Measurements from ENCODE around the gene FGF19.

FGF19 gene

DNA sequence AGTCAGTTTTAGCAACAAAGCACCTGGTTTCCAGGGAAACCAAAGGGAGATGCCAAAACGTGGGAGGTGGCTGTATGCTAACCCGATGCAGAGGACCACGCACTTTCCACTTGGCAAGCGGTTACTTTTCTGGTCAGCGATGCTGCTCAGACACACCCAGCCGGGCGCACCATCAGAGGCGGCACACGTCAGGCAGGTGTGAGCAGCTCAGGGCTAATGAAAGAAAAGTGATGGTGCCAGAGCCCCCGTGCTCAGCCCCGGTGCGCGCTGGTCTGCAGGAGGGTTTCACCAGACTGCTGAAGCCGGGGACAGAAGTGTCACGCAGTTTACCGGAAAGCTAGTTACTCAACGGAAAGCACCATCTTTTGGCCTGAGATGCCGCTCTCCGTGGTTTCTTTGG, 34.3 kb downstream of the FGF19 start:
- DNase-seq (ENCODE audit: low read depth), result no peak

DNA sequence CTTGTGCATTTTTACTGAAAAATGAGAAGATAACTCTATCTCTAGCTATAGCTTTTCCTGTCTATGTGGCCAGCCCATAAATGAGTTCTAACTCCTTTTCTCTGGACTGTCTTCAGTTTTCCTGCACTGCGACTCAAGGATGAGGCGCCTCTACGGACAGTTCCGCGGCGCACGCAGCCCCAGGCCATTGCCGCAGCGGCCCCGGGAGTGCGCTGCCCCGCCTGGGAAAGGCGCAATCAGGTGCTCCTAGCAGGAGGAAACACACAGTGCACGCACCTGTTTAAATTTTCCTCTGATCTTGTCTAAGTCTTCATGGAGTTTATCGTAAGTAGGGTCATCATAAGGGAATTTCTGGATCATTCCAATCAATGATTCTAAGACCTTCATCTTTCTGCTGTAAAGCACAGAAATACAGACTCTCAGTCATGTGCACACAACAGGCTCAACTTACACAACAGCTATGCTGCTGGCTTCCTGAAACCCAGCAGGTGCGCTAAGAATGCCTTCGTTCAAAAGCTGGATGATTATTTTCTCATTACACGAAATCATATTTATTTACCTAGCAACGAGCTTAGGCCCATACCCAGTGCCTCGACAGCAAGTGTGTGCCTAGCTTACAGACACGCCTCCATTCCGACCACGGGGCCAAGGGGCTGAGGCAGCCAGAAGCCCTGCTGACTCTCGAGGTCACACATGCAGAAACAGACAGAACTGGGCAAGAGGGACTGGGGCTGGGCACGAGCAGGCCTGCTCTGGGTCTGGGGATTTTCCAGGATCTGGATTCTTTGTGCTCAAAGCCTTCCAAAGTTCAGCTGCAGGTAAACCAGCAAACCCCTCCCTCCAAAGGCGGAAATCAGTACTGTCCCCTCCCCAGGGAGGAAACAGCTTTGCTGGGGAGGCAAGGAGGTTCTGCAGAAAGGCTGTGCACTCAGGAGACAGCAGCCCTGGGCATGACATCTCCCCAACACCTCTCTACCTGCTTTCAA, 35.9 kb downstream of the FGF19 start:
- no peak for DNase-seq (ENCODE audit: low read depth)

GRCh38 chr11:69666752-69667536, 36.9 kb downstream of the FGF19 start:
- DNase-seq (ENCODE audit: low read depth), result no peak

DNA sequence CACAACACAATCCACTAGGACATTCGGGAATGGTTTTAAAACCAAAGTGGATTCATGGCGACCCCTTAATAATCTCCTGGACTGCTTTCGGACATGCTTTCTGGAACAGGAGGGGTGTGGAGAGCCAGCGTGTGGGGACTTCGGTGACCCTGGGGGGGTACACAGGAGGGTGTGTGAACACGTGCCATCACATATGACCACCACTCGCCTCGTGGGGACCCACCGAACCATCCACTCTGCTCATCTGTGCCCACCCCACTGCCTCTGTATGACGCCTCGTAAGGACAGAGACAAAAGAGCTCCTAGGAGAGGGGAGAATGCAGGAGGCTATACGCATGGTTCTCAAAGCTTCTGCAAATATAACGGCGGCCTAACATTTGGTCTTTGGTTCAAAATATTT, 37.6 kb downstream of the FGF19 start:
- DNase-seq (ENCODE audit: low read depth), result no peak

- DNase-seq (ENCODE audit: low read depth), result no peak
Observed at GRCh38 chr11:69665669-69666068, 38.2 kb downstream of the FGF19 start.

DNA sequence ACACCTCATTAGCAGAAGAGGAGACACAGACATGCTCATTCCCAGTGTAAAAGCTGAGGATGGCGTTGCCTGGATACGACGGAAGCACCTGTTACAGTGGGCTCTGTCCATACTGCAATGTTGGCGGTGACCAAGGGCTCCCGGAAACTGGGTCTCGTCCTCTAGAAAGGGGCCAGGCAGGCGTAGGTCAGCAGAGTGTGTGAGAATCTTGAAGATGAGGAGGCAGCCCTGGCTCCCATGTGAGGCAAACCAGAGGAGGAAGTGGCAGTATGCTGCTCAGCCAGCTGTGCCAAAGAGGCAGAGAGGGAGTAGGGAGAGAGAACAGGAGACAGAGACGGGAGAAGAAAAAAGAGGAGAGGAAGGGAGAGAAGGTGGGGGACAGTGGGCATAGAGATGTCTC, 38.9 kb downstream of the FGF19 start:
- no peak for DNase-seq (ENCODE audit: low read depth)

DNA sequence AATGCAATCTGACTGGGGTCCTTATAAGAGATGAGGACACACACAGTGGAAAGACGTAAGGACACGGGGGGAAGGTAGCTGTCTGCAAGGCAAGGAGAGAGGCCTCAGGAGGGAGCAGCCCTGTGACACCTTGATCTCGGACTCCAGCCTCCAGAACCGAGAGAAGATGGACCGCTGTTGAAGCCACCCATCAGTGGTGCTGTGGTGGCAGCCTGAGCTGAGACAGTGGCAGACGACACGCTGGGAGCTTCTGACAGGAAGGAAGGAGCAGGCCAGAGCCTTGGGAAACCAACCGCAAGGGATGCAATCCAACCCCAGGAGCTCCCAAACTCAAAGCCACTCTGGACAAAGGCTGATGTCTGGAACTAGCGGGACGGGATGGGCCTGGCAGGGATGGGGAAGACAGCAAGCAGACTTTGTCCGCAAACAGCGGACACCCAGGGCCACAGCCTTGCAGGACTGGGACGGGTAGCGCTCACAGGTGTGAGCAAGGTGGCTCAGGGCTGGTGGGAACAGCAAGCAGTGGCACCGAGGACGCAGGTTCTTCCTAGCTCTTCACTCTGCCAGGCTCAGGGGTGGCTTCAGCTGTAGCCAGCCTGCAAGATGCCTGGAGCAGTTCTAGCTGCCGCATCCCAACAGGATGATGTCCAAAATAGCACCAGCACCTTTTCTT, 39.6 kb downstream of the FGF19 start:
- no peak for DNase-seq (ENCODE audit: low read depth)

DNA sequence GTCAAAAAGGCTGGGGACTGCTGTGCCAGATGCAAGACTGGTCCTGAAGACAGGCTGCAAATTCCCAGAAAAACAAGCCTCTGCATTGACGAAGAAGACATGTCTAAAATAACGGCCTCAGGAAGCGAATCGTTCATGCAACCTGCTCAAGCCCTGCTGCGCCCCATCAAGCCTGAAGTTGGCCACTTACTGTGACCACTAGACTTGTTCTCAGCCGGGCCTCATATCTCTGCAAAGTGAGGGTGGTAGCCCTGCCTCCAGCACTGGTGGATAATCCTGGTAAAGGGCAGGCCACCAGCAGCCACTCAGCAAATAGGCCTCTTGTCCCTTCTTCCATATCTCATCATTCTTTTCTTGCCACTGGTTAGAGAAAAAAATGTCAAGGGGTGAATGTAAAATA, 40.5 kb downstream of the FGF19 start:
- DNase-seq (ENCODE audit: low read depth), result no peak

DNA sequence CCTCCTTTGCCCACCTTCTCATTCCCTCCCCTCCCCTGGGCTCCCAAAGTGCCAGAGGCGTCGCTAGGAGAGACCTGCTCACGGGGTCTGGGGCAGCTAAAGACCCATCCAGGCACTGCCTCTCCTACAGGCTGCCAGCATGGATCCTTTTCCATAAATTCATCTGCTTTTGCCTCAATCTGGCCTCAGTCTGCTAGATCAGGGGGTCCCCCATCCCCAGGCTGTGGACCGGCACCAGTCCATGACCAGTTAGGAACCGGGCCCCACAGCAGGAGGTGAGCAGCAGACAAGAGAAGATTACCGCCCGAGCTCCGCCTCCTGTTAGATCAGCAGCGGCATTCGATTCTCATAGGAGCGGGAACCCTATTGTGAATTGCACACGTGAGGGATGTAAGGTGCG, 41.0 kb downstream of the FGF19 start:
- DNase-seq (ENCODE audit: low read depth), result no peak

- no peak for DNase-seq (ENCODE audit: low read depth)
Observed at GRCh38 chr11:69662021-69662698, 41.7 kb downstream of the FGF19 start.

DNA sequence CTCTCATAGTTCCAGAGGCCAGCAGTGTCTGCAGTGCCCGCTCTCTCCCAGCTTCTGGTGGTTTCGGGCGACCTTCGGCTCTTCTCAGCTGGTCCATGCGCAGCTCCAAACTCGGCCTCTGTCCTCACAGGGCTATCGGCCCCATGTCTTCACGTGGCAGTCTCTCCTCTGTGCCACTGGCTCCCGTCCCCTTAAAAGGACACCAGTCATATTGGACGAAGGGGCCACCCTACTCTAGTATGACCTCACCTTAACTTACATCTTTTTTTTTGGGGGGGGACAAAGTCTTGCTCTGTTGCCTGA, 42.5 kb downstream of the FGF19 start:
- DNase-seq (ENCODE audit: low read depth), result no peak

DNA sequence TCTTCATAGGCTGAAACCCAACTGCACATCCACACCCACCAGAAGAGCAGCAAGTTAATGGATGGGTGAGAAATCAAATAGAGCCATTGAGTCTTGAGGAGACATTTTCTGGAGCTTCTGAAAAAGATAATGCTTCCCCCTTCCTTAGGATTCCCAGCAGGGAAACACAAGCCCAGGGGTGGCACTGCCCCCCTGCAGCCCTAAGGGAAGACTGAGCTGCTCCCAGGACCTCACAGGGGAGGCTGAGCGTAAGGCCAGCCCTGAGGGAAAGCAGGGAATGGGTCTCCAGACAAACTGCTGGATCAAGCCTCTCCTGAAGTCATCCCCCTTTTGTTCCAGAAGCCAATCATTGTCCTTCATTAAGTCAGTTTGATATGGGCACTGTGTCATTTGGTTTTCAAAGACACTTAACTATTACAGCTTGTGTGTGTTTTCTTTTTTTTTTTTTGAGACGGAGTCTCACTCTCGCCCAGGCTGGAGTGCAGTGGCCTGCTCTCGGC, 43.8 kb downstream of the FGF19 start:
- DNase-seq (ENCODE audit: low read depth), result no peak

DNA sequence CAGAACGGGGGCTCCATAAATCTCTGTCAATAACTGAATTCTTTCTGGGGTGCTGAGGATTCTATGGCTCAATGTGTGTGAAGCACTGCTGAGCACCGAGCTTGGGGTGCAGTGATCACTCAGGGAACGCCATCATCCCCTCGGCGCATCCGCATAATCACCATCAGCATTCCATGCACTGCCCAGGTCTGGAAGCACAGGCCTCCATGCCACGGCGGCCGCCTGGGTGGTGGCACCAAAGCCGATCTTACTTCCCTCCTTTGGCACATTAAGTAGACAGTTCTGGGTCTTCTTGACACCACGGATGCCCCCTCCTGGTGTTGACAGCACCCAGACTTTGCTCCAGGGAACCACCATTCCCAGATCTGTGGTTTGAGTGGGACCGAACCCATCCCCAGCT, 44.2 kb downstream of the FGF19 start:
- no peak for DNase-seq (ENCODE audit: low read depth)

GRCh38 chr11:69658626-69659450, 45.0 kb downstream of the FGF19 start:
- no peak for DNase-seq (ENCODE audit: low read depth)

GRCh38 chr11:69657911-69658625, 45.8 kb downstream of the FGF19 start:
- DNase-seq (ENCODE audit: low read depth), result no peak

GRCh38 chr11:69657456-69657910, 46.3 kb downstream of the FGF19 start:
- no peak for DNase-seq (ENCODE audit: low read depth)

GRCh38 chr11:69656536-69657455, 47.0 kb downstream of the FGF19 start:
- DNase-seq (ENCODE audit: low read depth), result no peak

DNA sequence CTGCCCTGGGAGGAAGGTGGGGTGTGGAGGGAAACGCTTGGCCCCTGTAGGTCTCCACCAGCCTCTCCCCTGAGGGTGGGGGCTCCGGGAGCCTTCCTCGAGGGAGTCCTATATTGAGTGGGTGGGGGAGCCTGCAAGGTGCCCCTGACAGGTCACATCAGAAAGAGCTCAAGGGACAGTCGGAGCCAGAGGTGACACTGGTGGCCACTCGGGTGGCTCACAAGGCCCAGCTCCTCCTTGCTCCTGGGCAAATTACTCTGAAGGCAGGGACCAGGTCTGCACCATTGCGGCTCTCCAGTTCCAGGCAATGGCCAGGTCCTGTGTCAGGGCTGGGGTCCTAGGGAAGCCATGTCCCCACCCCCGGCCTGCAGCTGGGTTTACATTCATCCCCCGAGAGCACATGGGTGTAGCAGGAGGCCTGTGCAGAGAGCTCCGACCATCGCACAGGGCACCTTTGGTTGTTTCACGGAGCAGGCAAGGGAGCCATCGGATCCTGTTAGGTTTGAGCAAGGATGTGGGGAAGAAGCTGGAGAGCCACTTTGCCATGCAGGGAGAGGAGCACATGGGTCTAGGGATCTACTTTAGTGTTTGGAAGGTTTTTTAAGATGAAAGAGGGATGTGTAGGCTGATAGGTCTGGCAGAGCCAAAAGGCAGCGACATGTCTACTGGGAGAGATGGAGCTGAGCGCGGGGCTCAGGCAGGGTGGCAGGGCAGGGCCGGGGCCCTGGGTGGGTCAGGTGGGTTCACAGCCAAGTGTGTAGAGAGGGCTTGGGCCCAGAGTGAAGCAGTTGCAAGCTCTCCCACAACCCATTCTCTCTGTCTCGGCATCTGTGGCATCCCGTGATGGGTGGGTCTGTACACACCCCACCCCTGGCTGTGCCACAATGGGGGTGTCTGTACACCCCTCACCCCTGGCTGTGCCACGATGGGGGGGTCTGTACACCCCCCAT, 48.1 kb downstream of the FGF19 start:
- DNase-seq (ENCODE audit: low read depth), result no peak

Measured in stimulated activated CD8-positive, alpha-beta memory T cell treated with anti-CD3 and anti-CD28 coated beads, Interleukin-7, amount 100 ng/mL, for 24 hours (primary cell).